Kidney (tissue), 14 donors: Measurements from ENCODE around the gene VWA8. TPM values are rescaled to one million over a fixed set of nuclear protein-coding genes. Genes with fewer than 3 reads are reported as not detected.

Experiments used
- DNase-seq, 5 donors: peaks; one replicate each; pipeline ENCODE4 v3.0.0-alpha.2; 2013 to 2020
- FAIRE-seq: peaks from 2 replicates; lab custom pipeline; 2012; peaks lifted over from hg19 to GRCh38; lab: Jason Lieb, UNC
- H3K27ac ChIP-seq, 2 donors: one replicate each; pipeline ENCODE4 v1.7.0; 2013; ENCODE audit warnings: low read depth in 2 of 2, low read length in 2 of 2, inconsistent platforms in 1 of 2
- H3K27me3 ChIP-seq: one replicate; pipeline ENCODE4 v1.7.1; 2013; ENCODE audit warnings: low read length, inconsistent platforms; ENCODE audit not compliant: control insufficient read depth, insufficient read depth
- H3K36me3 ChIP-seq, 3 donors: one replicate each; pipeline versions ENCODE4 v1.7.0 to v1.7.1; 2013; ENCODE audit warnings: low read length in 3 of 3, control low read depth in 1 of 3, inconsistent platforms in 1 of 3; ENCODE audit not compliant: insufficient read depth in 3 of 3, control insufficient read depth in 2 of 3
- H3K4me1 ChIP-seq, 3 donors: one replicate each; pipeline versions ENCODE4 v1.7.0 to v1.7.1; 2013; ENCODE audit warnings: low read length in 3 of 3, inconsistent platforms in 1 of 3, low read depth in 1 of 3; ENCODE audit not compliant: control insufficient read depth in 2 of 3, insufficient read depth in 2 of 3
- H3K4me3 ChIP-seq, 3 donors: one replicate each; pipeline versions ENCODE4 v1.7.0 to v1.8.1; 2013; ENCODE audit warnings: low read length in 3 of 3, control low read depth in 1 of 3, inconsistent platforms in 1 of 3
- H3K9ac ChIP-seq, 3 donors: one replicate each; pipeline versions ENCODE4 v1.7.0 to v1.7.1; 2013; ENCODE audit warnings: low read length in 3 of 3, control low read depth in 1 of 3, inconsistent platforms in 1 of 3
- H3K9me3 ChIP-seq, 3 donors: one replicate each; pipeline versions ENCODE4 v1.7.0 to v1.7.1; 2013; ENCODE audit warnings: low read length in 3 of 3, control low read depth in 1 of 3, inconsistent platforms in 1 of 3; ENCODE audit not compliant: control insufficient read depth in 2 of 3, insufficient read depth in 1 of 3
- CTCF ChIP-seq: IDR thresholded peaks from 3 replicates; pipeline ENCODE4 v1.5.1; 2012; ENCODE audit warnings: mild to moderate bottlenecking, moderate library complexity, borderline replicate concordance; ENCODE audit not compliant: insufficient read depth; ENCODE audit errors: extremely low read depth
- intact Hi-C: fragments of 100-400 bp; cut with DNase I; formaldehyde crosslinking; loops from one replicate; pipeline ENCODE4 v1.11.1; 2022
- polyA plus RNA-seq: library from polyadenylated mRNA; stranded (reverse); fragments of 350-450 nt; fragmentation: Illumina TruSeq; extraction: RNeasy Lipid Tissue Mini Kit (QIAGEN cat#74804); gene quantifications from one replicate; pipeline ENCODE4 v1.2.3, GENCODE V29; 2014; ENCODE audit warnings: low read depth, low replicate concordance; ENCODE audit not compliant: insufficient read depth
- total RNA-seq: library from RNA; stranded (reverse); fragmentation: NEBNext Ultra II Directional; extraction: Animal tissue kit (Norgen Biotek cat#: 25700); gene quantifications from one replicate; pipeline ENCODE4 v1.2.1, GENCODE V29; 2021
- donor health status: control.
- donor health status: control.
- donor health status: control.
- donor health status: control.
- donor health status: control.
- donor health status: DM: yes; HTN: yes; CAD: no.
- donor health status: Normal renal cell carcinoma (clear cell type).

The VWA8 gene
- total and polyA plus RNA-seq, 2 donors from 2014 or later, result 6.4 to 21.3 TPM

- Histone ChIP-seq H3K4me3 (no peak overlapping the region), H3K36me3 (no peaks in the 10 kb centered on the region), H3K9ac (no peak overlapping the region), H3K4me1 (peaks cover 0 to 3% (median 0%) of the 10 kb centered on the region in 3 donors), H3K27ac (no peak overlapping the region), H3K9me3 (no peaks in the 10 kb centered on the region), H3K27me3 (no peaks in the 10 kb centered on the region)
- intact Hi-C loops, result no loop called here
- no peak for DNase-seq
- no peak for TF ChIP-seq CTCF
- no peak for FAIRE-seq
These were observed 17.1 kb upstream of the VWA8 start for GRCh38 chr13:41978007-41978406.

DNA sequence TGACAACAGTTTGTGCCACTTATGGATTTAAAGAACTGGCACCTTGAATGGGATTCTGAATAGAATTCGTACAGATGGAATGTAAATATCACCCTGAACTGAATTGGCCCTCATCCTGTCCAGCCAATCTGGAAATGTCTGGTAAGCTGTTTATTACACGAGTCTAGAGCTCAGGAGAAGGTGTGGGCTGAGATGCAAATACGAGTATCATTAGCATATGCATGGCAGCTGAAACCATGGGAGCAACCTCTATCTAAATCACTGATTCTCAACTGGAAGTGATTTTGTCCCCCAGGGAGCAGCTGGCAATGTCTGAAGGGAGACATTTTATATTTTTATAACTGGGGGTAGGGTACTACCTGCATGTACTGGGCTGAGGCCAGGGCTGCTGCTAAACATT, 15.6 kb upstream of the VWA8 start:
- Histone ChIP-seq H3K4me3 (no peak overlapping the region), H3K36me3 (no peaks in the 10 kb centered on the region), H3K9ac (no peak overlapping the region), H3K27ac (no peak overlapping the region), H3K9me3 (no peaks in the 10 kb centered on the region), H3K4me1 (peaks cover 0 to 4% (median 0%) of the 10 kb centered on the region in 3 donors), H3K27me3 (no peaks in the 10 kb centered on the region)
- TF ChIP-seq CTCF, result no peak
- intact Hi-C loops, result no loop called here
- DNase-seq, result no peak
- FAIRE-seq, result no peak

DNA sequence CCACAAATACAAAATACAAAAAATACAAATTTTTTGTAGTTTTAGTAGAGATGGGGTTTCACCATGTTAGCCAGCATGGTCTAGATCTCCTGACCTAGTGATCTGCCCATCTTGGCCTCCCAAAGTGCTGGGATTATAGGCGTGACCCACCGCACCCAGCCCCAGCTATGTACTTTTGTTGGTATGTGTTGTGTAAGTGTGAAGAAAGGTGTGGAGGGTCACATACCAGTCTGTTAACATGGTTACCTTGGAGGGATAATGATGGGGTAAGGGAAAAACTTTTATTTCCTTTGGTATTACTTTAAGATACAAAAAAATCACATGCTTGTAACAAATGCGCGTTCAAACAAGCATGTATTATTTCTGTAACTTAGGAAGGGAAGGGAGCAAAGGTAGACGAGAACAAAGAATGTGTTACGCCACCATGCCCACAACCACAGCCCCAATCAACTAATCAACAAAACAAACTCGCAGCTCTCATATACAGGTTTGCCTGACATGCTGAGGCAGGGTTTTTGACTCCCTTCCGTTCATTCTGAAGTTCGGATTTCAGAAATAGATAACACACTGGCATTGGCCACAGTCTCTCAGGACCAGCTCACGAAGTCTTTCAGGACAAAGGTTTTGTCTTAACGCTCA, 13.5 kb upstream of the VWA8 start:
- peaks cover 0 to 4% (median 0%) of the 10 kb centered on the region in 3 donors for H3K4me1 ChIP-seq
- intact Hi-C loops, result no loop called here
- no peak overlapping the region for H3K27ac ChIP-seq
- H3K36me3 ChIP-seq, result no peaks in the 10 kb centered on the region
- no peak for DNase-seq
- H3K27me3 ChIP-seq, result no peaks in the 10 kb centered on the region
- no peak overlapping the region for H3K9ac ChIP-seq
- no peak for TF ChIP-seq CTCF
- no peaks in the 10 kb centered on the region for H3K9me3 ChIP-seq
- no peak for FAIRE-seq
- H3K4me3 ChIP-seq, result no peak overlapping the region
